Activated naive CD4-positive, alpha-beta T cell treated with anti-CD3 and anti-CD28 coated beads, Interleukin-2, amount 50 U/mL, for 24 hours (primary cell): ENCODE measurements around the gene TECPR1.

Experiments
- H3K27ac Mint-ChIP-seq: one replicate; pipeline ENCODE4 v1.8.0; 2021; ENCODE audit warnings: mild to moderate bottlenecking, mixed read lengths
- H3K27me3 Mint-ChIP-seq: one replicate; pipeline ENCODE4 v1.8.0; 2021; ENCODE audit warnings: mixed read lengths
- H3K36me3 Mint-ChIP-seq: one replicate; pipeline ENCODE4 v1.8.0; 2021; ENCODE audit warnings: mixed read lengths
- H3K4me1 Mint-ChIP-seq: one replicate; pipeline ENCODE4 v1.8.0; 2021; ENCODE audit warnings: mixed read lengths
- H3K4me3 Mint-ChIP-seq: one replicate; pipeline ENCODE4 v1.8.0; 2021; ENCODE audit warnings: mild to moderate bottlenecking, mixed read lengths
- H3K9me3 Mint-ChIP-seq: one replicate; pipeline ENCODE4 v1.8.0; 2021; ENCODE audit warnings: mixed read lengths

Gene TECPR1

GRCh38 chr7:98267303-98267702 lies 15.3 kb upstream of the TECPR1 start:
- H3K27ac Mint-ChIP-seq: no peak overlapping the region
- H3K4me1 Mint-ChIP-seq: peaks cover 11% of the 10 kb centered on the region
- H3K27me3 Mint-ChIP-seq: no peaks in the 10 kb centered on the region
- no peak overlapping the region for H3K4me3 Mint-ChIP-seq
- peaks cover 1% of the 10 kb centered on the region for H3K36me3 Mint-ChIP-seq
- no peaks in the 10 kb centered on the region for H3K9me3 Mint-ChIP-seq

GRCh38 chr7:98266840-98267239 lies 14.8 kb upstream of the TECPR1 start:
- Mint-ChIP-seq H3K36me3 (peaks cover 1% of the 10 kb centered on the region), H3K27ac (no peak overlapping the region), H3K4me1 (peaks cover 11% of the 10 kb centered on the region), H3K9me3 (no peaks in the 10 kb centered on the region), H3K27me3 (no peaks in the 10 kb centered on the region), H3K4me3 (no peak overlapping the region)

- Mint-ChIP-seq H3K4me3 (no peak overlapping the region), H3K27ac (no peak overlapping the region), H3K36me3 (peaks cover 6% of the 10 kb centered on the region), H3K9me3 (no peaks in the 10 kb centered on the region), H3K27me3 (no peaks in the 10 kb centered on the region), H3K4me1 (peaks cover 11% of the 10 kb centered on the region)
Measured at GRCh38 chr7:98265841-98266271, 13.8 kb upstream of the TECPR1 start.

- Mint-ChIP-seq H3K27ac (no peak overlapping the region), H3K27me3 (no peaks in the 10 kb centered on the region), H3K4me3 (no peak overlapping the region), H3K9me3 (no peaks in the 10 kb centered on the region), H3K36me3 (peaks cover 16% of the 10 kb centered on the region), H3K4me1 (peaks cover 28% of the 10 kb centered on the region)
Measured at GRCh38 chr7:98257701-98258100, 5.7 kb upstream of the TECPR1 start.

- Mint-ChIP-seq H3K27ac (peak overlapping the region; percentile 46), H3K9me3 (no peaks in the 10 kb centered on the region), H3K36me3 (peaks cover 13% of the 10 kb centered on the region), H3K27me3 (no peaks in the 10 kb centered on the region), H3K4me1 (peaks cover 33% of the 10 kb centered on the region), H3K4me3 (no peak overlapping the region)
Measured at GRCh38 chr7:98256431-98256830, 4.4 kb upstream of the TECPR1 start.

GRCh38 chr7:98254951-98255610 lies 3.0 kb upstream of the TECPR1 start:
- H3K4me1 Mint-ChIP-seq: peaks cover 42% of the 10 kb centered on the region
- no peak overlapping the region for H3K4me3 Mint-ChIP-seq
- peaks cover 11% of the 10 kb centered on the region for H3K36me3 Mint-ChIP-seq
- H3K27ac Mint-ChIP-seq: peak overlapping the region; percentile 89
- H3K9me3 Mint-ChIP-seq: no peaks in the 10 kb centered on the region
- no peaks in the 10 kb centered on the region for H3K27me3 Mint-ChIP-seq

GRCh38 chr7:98254516-98254915 lies 2.5 kb upstream of the TECPR1 start:
- H3K9me3 Mint-ChIP-seq: no peaks in the 10 kb centered on the region
- no peaks in the 10 kb centered on the region for H3K27me3 Mint-ChIP-seq
- H3K27ac Mint-ChIP-seq: peak overlapping the region; percentile 89
- peaks cover 11% of the 10 kb centered on the region for H3K36me3 Mint-ChIP-seq
- H3K4me1 Mint-ChIP-seq: peaks cover 48% of the 10 kb centered on the region
- no peak overlapping the region for H3K4me3 Mint-ChIP-seq

- Mint-ChIP-seq H3K36me3 (peaks cover 11% of the 10 kb centered on the region), H3K4me1 (peaks cover 68% of the 10 kb centered on the region), H3K4me3 (peak overlapping the region; percentile 96), H3K27me3 (no peaks in the 10 kb centered on the region), H3K9me3 (no peaks in the 10 kb centered on the region), H3K27ac (peak overlapping the region; percentile 94)
Measured at GRCh38 chr7:98252425-98253054, 508 bp upstream of the TECPR1 start.

GRCh38 chr7:98251231-98251600 lies 816 bp downstream of the TECPR1 start:
- H3K4me1 Mint-ChIP-seq: peaks cover 65% of the 10 kb centered on the region

GRCh38 chr7:98250789-98251188 lies 1.2 kb downstream of the TECPR1 start:
- H3K4me1 Mint-ChIP-seq: peaks cover 65% of the 10 kb centered on the region
- H3K27ac Mint-ChIP-seq: peak overlapping the region; percentile 96
- no peaks in the 10 kb centered on the region for H3K9me3 Mint-ChIP-seq
- H3K27me3 Mint-ChIP-seq: no peaks in the 10 kb centered on the region
- peak overlapping the region; percentile 96 for H3K4me3 Mint-ChIP-seq
- peaks cover 6% of the 10 kb centered on the region for H3K36me3 Mint-ChIP-seq

More at GRCh38 chr7:98251231-98251600, 816 bp downstream of the TECPR1 start:
- peak overlapping the region; percentile 96 for H3K4me3 Mint-ChIP-seq
- H3K27me3 Mint-ChIP-seq: no peaks in the 10 kb centered on the region
- peak overlapping the region; percentile 96 for H3K27ac Mint-ChIP-seq
- H3K9me3 Mint-ChIP-seq: no peaks in the 10 kb centered on the region
- H3K36me3 Mint-ChIP-seq: peaks cover 6% of the 10 kb centered on the region

GRCh38 chr7:98249106-98249505 lies 2.9 kb downstream of the TECPR1 start:
- Mint-ChIP-seq H3K4me1 (peaks cover 61% of the 10 kb centered on the region), H3K9me3 (no peaks in the 10 kb centered on the region), H3K4me3 (peak overlapping the region; percentile 70), H3K27ac (peak overlapping the region; percentile 99), H3K27me3 (no peaks in the 10 kb centered on the region), H3K36me3 (peaks cover 3% of the 10 kb centered on the region)

- H3K4me1 Mint-ChIP-seq: peaks cover 57% of the 10 kb centered on the region
- H3K9me3 Mint-ChIP-seq: no peaks in the 10 kb centered on the region
- H3K27ac Mint-ChIP-seq: peak overlapping the region; percentile 89
- H3K27me3 Mint-ChIP-seq: no peaks in the 10 kb centered on the region
- H3K4me3 Mint-ChIP-seq: peak overlapping the region; percentile 20
- peaks cover 3% of the 10 kb centered on the region for H3K36me3 Mint-ChIP-seq
Measured at GRCh38 chr7:98248156-98248555, 3.9 kb downstream of the TECPR1 start.

GRCh38 chr7:98244871-98245270 lies 7.2 kb downstream of the TECPR1 start:
- Mint-ChIP-seq H3K9me3 (no peaks in the 10 kb centered on the region), H3K4me1 (peaks cover 40% of the 10 kb centered on the region), H3K36me3 (peaks cover 3% of the 10 kb centered on the region), H3K4me3 (no peak overlapping the region), H3K27me3 (no peaks in the 10 kb centered on the region), H3K27ac (no peak overlapping the region)

- peaks cover 2% of the 10 kb centered on the region for H3K36me3 Mint-ChIP-seq
- no peaks in the 10 kb centered on the region for H3K9me3 Mint-ChIP-seq
- no peak overlapping the region for H3K27ac Mint-ChIP-seq
- peaks cover 21% of the 10 kb centered on the region for H3K4me1 Mint-ChIP-seq
- H3K27me3 Mint-ChIP-seq: no peaks in the 10 kb centered on the region
- no peak overlapping the region for H3K4me3 Mint-ChIP-seq
Measured at GRCh38 chr7:98242934-98243333, 9.1 kb downstream of the TECPR1 start.

- Mint-ChIP-seq H3K27me3 (no peaks in the 10 kb centered on the region), H3K36me3 (peaks cover 2% of the 10 kb centered on the region), H3K4me1 (peaks cover 15% of the 10 kb centered on the region), H3K9me3 (no peaks in the 10 kb centered on the region), H3K4me3 (no peak overlapping the region), H3K27ac (no peak overlapping the region)
Measured at GRCh38 chr7:98242342-98242741, 9.7 kb downstream of the TECPR1 start.

- Mint-ChIP-seq H3K36me3 (peaks cover 2% of the 10 kb centered on the region), H3K4me3 (no peak overlapping the region), H3K4me1 (peaks cover 13% of the 10 kb centered on the region), H3K27me3 (no peaks in the 10 kb centered on the region), H3K9me3 (no peaks in the 10 kb centered on the region), H3K27ac (no peak overlapping the region)
Measured at GRCh38 chr7:98241674-98242241, 10.3 kb downstream of the TECPR1 start.
